ENCODE measurements around the gene SLC66A1. TPM values are rescaled to one million over a fixed set of nuclear protein-coding genes. Genes with fewer than 3 reads are reported as not detected.

Gene SLC66A1
- total and polyA plus RNA-seq, 2 experiments from 2014 or later = 21.1 to 24.0 TPM

DNA sequence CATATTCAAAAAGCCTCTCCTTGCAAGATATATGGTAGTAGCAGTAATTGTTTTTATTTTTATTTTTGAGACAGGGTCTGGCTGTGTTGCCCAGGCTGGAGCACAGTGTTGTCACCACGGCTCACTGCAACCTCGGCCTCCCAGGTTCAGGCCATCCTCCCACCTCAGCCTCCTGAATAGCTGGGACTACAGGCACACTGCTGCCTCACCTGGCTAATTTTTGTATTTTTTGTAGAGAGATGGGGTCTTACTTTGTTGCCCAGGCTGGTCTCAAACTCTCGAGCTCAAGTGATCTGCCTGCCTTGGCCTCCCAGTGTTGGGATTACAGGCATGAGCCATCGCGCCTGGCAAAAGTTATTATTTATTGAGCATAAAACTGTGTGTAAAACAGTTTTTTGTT lies 38.4 kb downstream of the SLC66A1 start:
- H3K4me1 ChIP-seq (ENCODE audit: low read depth) = no peaks in the 10 kb centered on the region
- no peak overlapping the region for H3K4me3 ChIP-seq
- no peak overlapping the region for H3K27ac ChIP-seq
- peaks cover 30% of the 10 kb centered on the region for H3K36me3 ChIP-seq
- TF ChIP-seq, protein P1, sequence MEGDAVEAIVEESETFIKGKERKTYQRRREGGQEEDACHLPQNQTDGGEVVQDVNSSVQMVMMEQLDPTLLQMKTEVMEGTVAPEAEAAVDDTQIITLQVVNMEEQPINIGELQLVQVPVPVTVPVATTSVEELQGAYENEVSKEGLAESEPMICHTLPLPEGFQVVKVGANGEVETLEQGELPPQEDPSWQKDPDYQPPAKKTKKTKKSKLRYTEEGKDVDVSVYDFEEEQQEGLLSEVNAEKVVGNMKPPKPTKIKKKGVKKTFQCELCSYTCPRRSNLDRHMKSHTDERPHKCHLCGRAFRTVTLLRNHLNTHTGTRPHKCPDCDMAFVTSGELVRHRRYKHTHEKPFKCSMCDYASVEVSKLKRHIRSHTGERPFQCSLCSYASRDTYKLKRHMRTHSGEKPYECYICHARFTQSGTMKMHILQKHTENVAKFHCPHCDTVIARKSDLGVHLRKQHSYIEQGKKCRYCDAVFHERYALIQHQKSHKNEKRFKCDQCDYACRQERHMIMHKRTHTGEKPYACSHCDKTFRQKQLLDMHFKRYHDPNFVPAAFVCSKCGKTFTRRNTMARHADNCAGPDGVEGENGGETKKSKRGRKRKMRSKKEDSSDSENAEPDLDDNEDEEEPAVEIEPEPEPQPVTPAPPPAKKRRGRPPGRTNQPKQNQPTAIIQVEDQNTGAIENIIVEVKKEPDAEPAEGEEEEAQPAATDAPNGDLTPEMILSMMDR (IDR thresholded peaks at IDR 0.05; ENCODE audit: low read depth, low read length) = no peak
- H3K27me3 ChIP-seq = no peaks in the 10 kb centered on the region
- no peaks in the 10 kb centered on the region for H3K9me3 ChIP-seq (ENCODE audit: low read depth)
- no peak for DNase-seq (ENCODE audit: low read depth in 1 of 2, low spot score in 1 of 2)

DNA sequence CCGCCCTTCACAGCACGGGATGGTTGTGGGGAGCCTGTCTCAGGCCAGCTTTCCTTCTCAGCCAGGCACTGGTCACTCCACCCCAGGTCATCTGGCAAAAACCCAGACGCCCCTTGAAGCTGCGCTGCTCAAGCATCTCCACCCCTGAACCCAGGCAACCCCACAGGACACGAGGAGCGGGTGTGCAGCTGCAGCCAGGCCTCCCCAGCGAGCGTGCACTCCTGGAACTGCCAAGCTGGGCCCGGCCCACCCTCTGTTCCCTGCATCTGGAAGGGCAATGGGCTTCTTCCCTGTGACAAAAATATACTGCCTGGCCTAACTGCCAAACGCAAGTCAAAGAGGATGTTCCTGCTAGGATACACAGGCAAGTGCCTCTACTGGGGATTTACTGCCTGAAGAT lies 39.7 kb downstream of the SLC66A1 start:
- no peak overlapping the region for H3K4me3 ChIP-seq
- TF ChIP-seq, protein P1 (IDR thresholded peaks at IDR 0.05; ENCODE audit: low read depth, low read length) = no peak
- no peaks in the 10 kb centered on the region for H3K27me3 ChIP-seq
- H3K9me3 ChIP-seq (ENCODE audit: low read depth) = no peaks in the 10 kb centered on the region
- peaks cover 41% of the 10 kb centered on the region for H3K36me3 ChIP-seq
- H3K4me1 ChIP-seq (ENCODE audit: low read depth) = no peaks in the 10 kb centered on the region
- H3K27ac ChIP-seq = no peak overlapping the region
- DNase-seq (ENCODE audit: low read depth in 1 of 2, low spot score in 1 of 2) = no peak

DNA sequence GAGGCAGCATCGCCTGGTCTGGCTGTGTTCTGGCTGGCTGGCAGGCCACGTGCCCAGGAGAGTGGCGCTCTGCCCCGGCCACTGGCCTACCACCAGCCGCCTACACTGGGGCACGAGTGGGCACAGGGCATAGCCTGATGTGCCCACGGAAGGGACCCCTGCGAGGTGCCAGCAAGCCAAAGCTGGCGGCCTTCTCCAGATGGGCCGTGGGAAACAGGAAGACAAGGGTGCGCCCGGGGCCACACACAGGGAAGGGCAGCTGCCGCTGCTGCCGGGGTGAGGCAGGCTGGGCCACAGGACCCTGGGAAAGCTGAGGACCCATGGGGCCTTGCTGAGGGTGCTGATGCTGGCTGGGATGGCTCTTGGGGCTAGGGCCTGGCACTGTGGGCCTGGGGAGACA lies 40.7 kb downstream of the SLC66A1 start:
- Histone ChIP-seq H3K27ac (no peak overlapping the region), H3K27me3 (no peaks in the 10 kb centered on the region), H3K9me3 (ENCODE audit: low read depth) (no peaks in the 10 kb centered on the region), H3K4me3 (no peak overlapping the region), H3K36me3 (peaks cover 46% of the 10 kb centered on the region), H3K4me1 (ENCODE audit: low read depth) (no peaks in the 10 kb centered on the region)
- DNase-seq (ENCODE audit: low read depth in 1 of 2, low spot score in 1 of 2) = no peak
- TF ChIP-seq, protein P1 (IDR thresholded peaks at IDR 0.05; ENCODE audit: low read depth, low read length) = no peak

DNA sequence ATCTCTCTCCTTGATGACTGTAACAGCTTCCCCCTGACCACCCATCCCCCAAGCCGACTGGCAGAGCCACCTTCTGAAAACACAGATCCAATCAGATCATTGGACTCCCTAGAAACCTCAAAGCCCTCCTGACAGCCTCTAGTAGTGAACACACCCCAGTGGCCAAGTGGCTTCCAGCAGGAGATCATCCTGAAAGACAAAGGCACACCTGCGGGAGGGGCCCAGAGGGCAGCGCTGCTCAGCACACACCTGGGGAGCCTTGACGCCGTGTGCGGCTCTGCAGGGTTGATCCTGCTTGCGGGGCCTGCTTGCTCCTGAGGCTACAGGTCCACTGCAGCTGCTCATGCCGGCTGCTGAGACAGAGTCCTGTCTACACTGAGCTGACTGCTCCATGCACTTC lies 41.5 kb downstream of the SLC66A1 start:
- H3K4me3 ChIP-seq = no peak overlapping the region
- H3K9me3 ChIP-seq (ENCODE audit: low read depth) = no peaks in the 10 kb centered on the region
- H3K4me1 ChIP-seq (ENCODE audit: low read depth) = no peaks in the 10 kb centered on the region
- peaks cover 46% of the 10 kb centered on the region for H3K36me3 ChIP-seq
- H3K27ac ChIP-seq = no peak overlapping the region
- no peaks in the 10 kb centered on the region for H3K27me3 ChIP-seq
- no peak for DNase-seq (ENCODE audit: low read depth in 1 of 2, low spot score in 1 of 2)
- TF ChIP-seq, protein P1 (IDR thresholded peaks at IDR 0.05; ENCODE audit: low read depth, low read length) = no peak

DNA sequence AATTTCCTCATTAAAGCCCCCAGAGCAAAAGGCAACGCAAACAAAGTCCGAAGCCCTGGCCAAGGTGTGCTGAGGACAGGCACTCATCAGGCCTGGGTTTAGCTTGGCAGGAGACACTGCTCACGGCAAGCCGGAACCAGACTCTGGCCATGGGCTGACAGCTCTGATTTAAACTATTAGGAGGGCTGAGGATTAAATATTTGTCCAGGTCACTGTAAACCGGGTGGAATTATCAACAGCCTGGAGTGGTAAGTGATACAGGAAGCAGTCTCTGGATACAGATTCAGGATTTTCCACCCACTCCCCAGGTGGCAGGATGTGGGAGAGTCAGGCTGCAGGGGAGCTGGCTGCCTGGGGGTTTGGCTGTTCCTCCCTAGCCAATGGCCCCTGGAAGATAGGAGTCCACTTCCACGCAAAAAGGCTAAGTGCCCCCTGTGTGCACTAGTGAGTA lies 42.4 kb downstream of the SLC66A1 start:
- Histone ChIP-seq H3K4me3 (no peak overlapping the region), H3K9me3 (ENCODE audit: low read depth) (no peaks in the 10 kb centered on the region), H3K27ac (no peak overlapping the region), H3K4me1 (ENCODE audit: low read depth) (no peaks in the 10 kb centered on the region), H3K36me3 (peaks cover 36% of the 10 kb centered on the region), H3K27me3 (no peaks in the 10 kb centered on the region)
- DNase-seq (ENCODE audit: low read depth in 1 of 2, low spot score in 1 of 2) = no peak
- TF ChIP-seq, protein P1 (IDR thresholded peaks at IDR 0.05; ENCODE audit: low read depth, low read length) = no peak

DNA sequence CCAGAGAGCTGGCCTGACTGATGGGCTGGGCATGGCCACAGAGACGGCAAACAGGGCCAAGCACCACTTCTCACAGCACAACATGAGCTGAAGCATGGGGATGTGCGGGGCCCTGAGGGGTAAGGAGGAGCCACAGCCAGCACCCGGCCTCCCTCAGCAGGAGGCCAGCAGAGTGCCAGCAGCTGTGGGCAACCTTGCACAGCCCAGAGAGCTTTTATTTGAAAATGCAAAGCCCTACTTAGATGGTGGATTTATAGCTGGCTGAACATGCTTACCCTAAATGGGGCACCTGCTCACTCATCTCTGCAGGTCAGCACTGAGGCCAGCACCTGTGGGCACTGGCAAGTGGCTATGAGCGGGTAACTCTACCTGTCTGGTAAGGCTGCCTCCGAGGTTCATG lies 44.1 kb downstream of the SLC66A1 start:
- no peak overlapping the region for H3K4me3 ChIP-seq
- H3K4me1 ChIP-seq (ENCODE audit: low read depth) = no peaks in the 10 kb centered on the region
- H3K36me3 ChIP-seq = peaks cover 36% of the 10 kb centered on the region
- no peak overlapping the region for H3K27ac ChIP-seq
- TF ChIP-seq, protein P1 (IDR thresholded peaks at IDR 0.05; ENCODE audit: low read depth, low read length) = no peak
- DNase-seq (ENCODE audit: low read depth in 1 of 2, low spot score in 1 of 2) = no peak
- H3K9me3 ChIP-seq (ENCODE audit: low read depth) = no peaks in the 10 kb centered on the region
- no peaks in the 10 kb centered on the region for H3K27me3 ChIP-seq
